ENCODE measurements around the gene IMPG2. TPM values are rescaled to one million over a fixed set of nuclear protein-coding genes. Genes with fewer than 3 reads are reported as not detected.

The IMPG2 gene
- total RNA-seq, 1 donor from 2014 or later = 2.4 TPM

DNA sequence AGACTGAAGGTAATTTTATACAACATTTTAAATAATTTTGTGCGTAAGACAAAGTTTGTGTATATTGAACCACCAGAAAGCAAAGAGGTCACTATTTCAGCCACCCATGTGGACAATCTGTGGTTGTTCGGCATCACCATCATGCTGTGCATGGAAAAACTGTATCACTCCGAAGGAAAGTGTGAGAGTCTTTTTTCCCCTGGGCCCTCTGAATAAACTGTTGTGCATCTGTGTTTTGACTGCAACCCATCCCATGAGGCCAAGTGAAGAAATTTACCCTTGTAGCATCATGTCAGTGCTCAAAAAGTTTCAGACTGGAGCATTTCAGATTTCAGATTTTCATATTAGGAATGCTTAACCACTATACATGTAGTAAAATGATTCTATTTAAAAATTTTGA, 85.3 kb downstream of the IMPG2 start:
- Mint-ChIP-seq H3K9me3 (ENCODE audit: unreplicated experiment) (no peaks in the 10 kb centered on the region), H3K4me3 (ENCODE audit: unreplicated experiment) (no peak overlapping the region), H3K27ac (ENCODE audit: unreplicated experiment) (no peak overlapping the region), H3K4me1 (ENCODE audit: low read depth, unreplicated experiment) (no peaks in the 10 kb centered on the region), H3K27me3 (ENCODE audit: unreplicated experiment) (no peaks in the 10 kb centered on the region), H3K36me3 (ENCODE audit: unreplicated experiment) (peaks cover 5% of the 10 kb centered on the region)
- no peak for DNase-seq
- TF ChIP-seq, protein P1, sequence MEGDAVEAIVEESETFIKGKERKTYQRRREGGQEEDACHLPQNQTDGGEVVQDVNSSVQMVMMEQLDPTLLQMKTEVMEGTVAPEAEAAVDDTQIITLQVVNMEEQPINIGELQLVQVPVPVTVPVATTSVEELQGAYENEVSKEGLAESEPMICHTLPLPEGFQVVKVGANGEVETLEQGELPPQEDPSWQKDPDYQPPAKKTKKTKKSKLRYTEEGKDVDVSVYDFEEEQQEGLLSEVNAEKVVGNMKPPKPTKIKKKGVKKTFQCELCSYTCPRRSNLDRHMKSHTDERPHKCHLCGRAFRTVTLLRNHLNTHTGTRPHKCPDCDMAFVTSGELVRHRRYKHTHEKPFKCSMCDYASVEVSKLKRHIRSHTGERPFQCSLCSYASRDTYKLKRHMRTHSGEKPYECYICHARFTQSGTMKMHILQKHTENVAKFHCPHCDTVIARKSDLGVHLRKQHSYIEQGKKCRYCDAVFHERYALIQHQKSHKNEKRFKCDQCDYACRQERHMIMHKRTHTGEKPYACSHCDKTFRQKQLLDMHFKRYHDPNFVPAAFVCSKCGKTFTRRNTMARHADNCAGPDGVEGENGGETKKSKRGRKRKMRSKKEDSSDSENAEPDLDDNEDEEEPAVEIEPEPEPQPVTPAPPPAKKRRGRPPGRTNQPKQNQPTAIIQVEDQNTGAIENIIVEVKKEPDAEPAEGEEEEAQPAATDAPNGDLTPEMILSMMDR (IDR thresholded peaks at IDR 0.05; ENCODE audit: partially characterized antibody, unreplicated experiment) = no peak

DNA sequence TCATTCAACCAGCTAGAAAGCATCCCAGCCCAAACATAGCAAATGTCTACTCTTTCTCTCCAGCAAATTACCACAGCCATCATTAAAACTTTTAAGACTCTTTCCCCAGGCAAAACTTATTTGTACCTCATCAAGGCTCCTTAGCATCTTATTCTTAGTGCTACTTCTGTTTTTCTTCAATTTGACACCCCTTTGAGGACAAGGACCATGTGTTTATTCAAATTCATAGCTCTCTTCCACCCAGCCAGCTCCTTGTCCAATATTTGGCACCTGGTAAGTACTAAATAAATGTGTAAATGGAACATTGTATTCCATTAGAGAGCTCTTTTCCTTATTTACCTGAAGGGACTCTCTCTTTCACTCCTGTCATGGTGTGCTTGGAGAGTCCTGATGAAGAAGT, 89.8 kb downstream of the IMPG2 start:
- no peak overlapping the region for H3K4me3 Mint-ChIP-seq (ENCODE audit: unreplicated experiment)
- H3K27me3 Mint-ChIP-seq (ENCODE audit: unreplicated experiment) = no peaks in the 10 kb centered on the region
- no peaks in the 10 kb centered on the region for H3K36me3 Mint-ChIP-seq (ENCODE audit: unreplicated experiment)
- no peaks in the 10 kb centered on the region for H3K4me1 Mint-ChIP-seq (ENCODE audit: low read depth, unreplicated experiment)
- H3K9me3 Mint-ChIP-seq (ENCODE audit: unreplicated experiment) = no peaks in the 10 kb centered on the region
- H3K27ac Mint-ChIP-seq (ENCODE audit: unreplicated experiment) = no peak overlapping the region
- DNase-seq = no peak
- TF ChIP-seq, protein P1 (IDR thresholded peaks at IDR 0.05; ENCODE audit: partially characterized antibody, unreplicated experiment) = no peak

DNA sequence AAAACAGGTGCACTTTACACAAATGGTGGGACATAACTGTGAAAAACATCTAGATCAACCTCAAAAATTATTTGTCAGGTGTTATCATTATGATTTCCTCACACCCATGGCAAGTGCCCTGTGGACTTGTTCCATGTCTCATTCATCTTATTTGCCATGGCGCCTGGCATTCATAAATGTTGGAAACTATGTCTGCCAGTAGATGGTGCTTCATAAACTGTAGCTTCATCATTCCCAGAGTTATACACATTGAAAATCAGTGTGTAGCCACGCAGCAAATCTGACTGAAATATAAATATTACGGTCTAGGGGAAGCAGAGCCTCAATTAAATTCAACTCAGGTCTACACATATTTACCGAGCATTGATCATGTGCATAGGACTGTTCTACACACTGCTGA, 90.7 kb downstream of the IMPG2 start:
- Mint-ChIP-seq H3K4me1 (ENCODE audit: low read depth, unreplicated experiment) (peaks cover under 1% of the 10 kb centered on the region), H3K36me3 (ENCODE audit: unreplicated experiment) (no peaks in the 10 kb centered on the region), H3K9me3 (ENCODE audit: unreplicated experiment) (no peaks in the 10 kb centered on the region), H3K27ac (ENCODE audit: unreplicated experiment) (no peak overlapping the region), H3K27me3 (ENCODE audit: unreplicated experiment) (no peaks in the 10 kb centered on the region), H3K4me3 (ENCODE audit: unreplicated experiment) (no peak overlapping the region)
- no peak for DNase-seq
- TF ChIP-seq, protein P1 (IDR thresholded peaks at IDR 0.05; ENCODE audit: partially characterized antibody, unreplicated experiment) = no peak

DNA sequence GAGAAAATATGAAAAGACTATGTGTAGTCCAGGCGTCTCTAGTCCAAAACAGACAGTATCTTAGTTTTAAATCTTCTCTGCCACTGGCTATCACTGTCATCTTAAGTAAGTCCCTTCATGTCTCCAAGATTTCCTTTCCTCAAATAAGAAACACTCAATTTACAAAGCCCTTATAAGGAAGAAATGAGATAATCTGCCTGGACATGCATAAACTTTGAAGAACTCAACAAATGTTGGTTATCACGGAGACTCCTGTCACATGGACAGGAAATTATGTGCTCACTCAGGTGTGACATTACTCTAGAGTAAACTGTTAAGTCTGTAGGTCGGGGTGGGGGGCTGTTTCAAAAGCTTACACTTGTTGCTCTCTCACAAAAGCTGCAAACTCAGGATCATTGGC, 91.9 kb downstream of the IMPG2 start:
- H3K4me3 Mint-ChIP-seq (ENCODE audit: unreplicated experiment) = no peak overlapping the region
- no peaks in the 10 kb centered on the region for H3K27me3 Mint-ChIP-seq (ENCODE audit: unreplicated experiment)
- no peaks in the 10 kb centered on the region for H3K9me3 Mint-ChIP-seq (ENCODE audit: unreplicated experiment)
- no peaks in the 10 kb centered on the region for H3K36me3 Mint-ChIP-seq (ENCODE audit: unreplicated experiment)
- peaks cover 2% of the 10 kb centered on the region for H3K4me1 Mint-ChIP-seq (ENCODE audit: low read depth, unreplicated experiment)
- TF ChIP-seq, protein P1 (IDR thresholded peaks at IDR 0.05; ENCODE audit: partially characterized antibody, unreplicated experiment) = no peak
- no peak for DNase-seq
- H3K27ac Mint-ChIP-seq (ENCODE audit: unreplicated experiment) = no peak overlapping the region

DNA sequence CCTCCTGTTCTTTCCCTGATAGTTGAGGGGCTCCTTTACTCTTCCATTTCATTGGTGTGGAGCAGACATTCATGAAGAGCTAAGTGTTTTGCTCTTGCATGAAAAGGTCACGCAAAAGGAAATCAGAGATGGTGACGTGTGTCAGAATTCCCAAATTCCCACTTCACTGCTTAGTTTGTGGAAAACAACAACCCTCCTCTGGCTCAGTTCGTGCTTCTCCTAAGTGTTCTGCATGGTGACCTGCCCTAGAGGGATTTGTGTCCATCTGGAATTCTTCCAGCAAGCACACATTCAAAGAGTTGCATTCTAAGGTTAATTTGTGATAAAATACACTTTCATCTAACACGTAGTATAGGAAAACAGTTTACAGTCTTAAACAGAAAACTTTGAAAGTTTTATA, 95.6 kb downstream of the IMPG2 start:
- H3K4me1 Mint-ChIP-seq (ENCODE audit: low read depth, unreplicated experiment) = peaks cover 2% of the 10 kb centered on the region
- H3K27ac Mint-ChIP-seq (ENCODE audit: unreplicated experiment) = no peak overlapping the region
- H3K27me3 Mint-ChIP-seq (ENCODE audit: unreplicated experiment) = no peaks in the 10 kb centered on the region
- H3K36me3 Mint-ChIP-seq (ENCODE audit: unreplicated experiment) = peaks cover 7% of the 10 kb centered on the region
- no peaks in the 10 kb centered on the region for H3K9me3 Mint-ChIP-seq (ENCODE audit: unreplicated experiment)
- TF ChIP-seq, protein P1 (IDR thresholded peaks at IDR 0.05; ENCODE audit: partially characterized antibody, unreplicated experiment) = no peak
- no peak overlapping the region for H3K4me3 Mint-ChIP-seq (ENCODE audit: unreplicated experiment)
- DNase-seq = no peak
